SJSA1 (cell line): ENCODE results near the gene PCSK5. TPM values are rescaled to one million over a fixed set of nuclear protein-coding genes. Genes with fewer than 3 reads are reported as not detected.

Experiments
- DNase-seq, 2 experiments: peaks; one replicate each; pipeline ENCODE4 v3.0.0-alpha.2; 2015 to 2020; ENCODE audit warnings: low spot score in 2 of 2, low read depth in 1 of 2
- H3K27ac ChIP-seq: fragments of 250-450 bp; sonication (Bioruptor Pico); 2 replicates; pipeline ENCODE4 v1.5.1; 2020; ENCODE audit warnings: mild to moderate bottlenecking, moderate library complexity
- H3K27me3 ChIP-seq: fragments of 250-450 bp; sonication (Bioruptor Pico); replicated peaks from 2 replicates; pipeline ENCODE4 v1.5.1; 2020; ENCODE audit warnings: mild to moderate bottlenecking, moderate library complexity
- H3K36me3 ChIP-seq: fragments of 250-450 bp; sonication (Bioruptor Pico); 2 replicates; pipeline ENCODE4 v1.5.1; 2020; ENCODE audit warnings: mild to moderate bottlenecking
- H3K4me1 ChIP-seq: fragments of 250-450 bp; sonication (Bioruptor Pico); replicated peaks from 2 replicates; pipeline ENCODE4 v1.6.1; 2021; ENCODE audit warnings: mild to moderate bottlenecking
- H3K4me3 ChIP-seq: fragments of 250-450 bp; sonication (Bioruptor Pico); 2 replicates; pipeline ENCODE4 v1.5.1; 2020; ENCODE audit warnings: mild to moderate bottlenecking
- H3K9me3 ChIP-seq: fragments of 250-450 bp; sonication (Bioruptor Pico); replicated peaks from 2 replicates; pipeline ENCODE4 v1.5.1; 2020; ENCODE audit warnings: mild to moderate bottlenecking
- total RNA-seq: library from RNA; depleted of rRNA; stranded (reverse); fragments of >200 nt; shearing (Covaris generic); gene quantifications from 2 replicates; pipeline ENCODE4 v1.2.3, GENCODE V29; 2014

The PCSK5 gene
- total RNA-seq, 1 experiment from 2014 or later = 20.8 TPM

DNA sequence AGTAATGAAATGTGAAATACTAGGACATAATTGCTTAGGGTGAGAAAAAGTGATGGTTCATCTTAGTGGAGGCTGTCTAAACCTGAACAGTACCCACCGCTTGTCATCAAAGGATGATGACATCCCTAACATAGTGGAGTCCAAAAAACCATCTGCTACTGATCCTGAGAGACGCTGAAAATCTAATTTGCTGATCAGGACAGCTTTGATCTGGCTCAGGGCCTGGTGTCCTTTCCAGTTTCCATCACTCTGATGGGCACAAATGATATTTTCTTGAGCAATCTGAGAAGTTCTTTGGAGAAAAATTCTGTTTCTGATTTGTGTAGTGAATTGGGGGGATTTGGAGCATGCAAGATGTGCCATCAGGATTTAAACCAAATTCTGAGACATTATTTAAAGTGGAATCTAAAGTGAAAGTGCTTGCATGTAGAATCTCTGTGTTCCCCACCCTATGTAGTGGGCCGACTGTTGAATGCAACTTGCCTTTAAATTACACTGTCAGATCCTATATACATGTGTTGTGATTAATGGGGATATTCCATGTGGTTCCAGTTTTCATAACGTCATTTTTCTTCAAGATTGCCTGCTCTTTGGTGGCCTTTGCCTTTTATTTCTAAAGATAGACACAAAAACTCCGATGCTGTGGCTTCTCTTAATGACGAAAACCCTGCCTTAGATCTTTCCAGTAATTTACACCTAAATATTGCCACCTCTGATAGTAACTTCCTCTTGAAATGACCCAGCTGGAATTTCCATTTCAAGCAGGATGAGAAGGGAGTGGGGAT is 213.2 kb downstream of the PCSK5 start:
- no peak for DNase-seq
- Histone ChIP-seq H3K9me3 (no peaks in the 10 kb centered on the region), H3K27ac (no peak overlapping the region), H3K27me3 (no peaks in the 10 kb centered on the region), H3K4me1 (no peaks in the 10 kb centered on the region), H3K4me3 (no peak overlapping the region), H3K36me3 (peaks cover 4% of the 10 kb centered on the region; the same call in 1 of the 2 replicates)

DNA sequence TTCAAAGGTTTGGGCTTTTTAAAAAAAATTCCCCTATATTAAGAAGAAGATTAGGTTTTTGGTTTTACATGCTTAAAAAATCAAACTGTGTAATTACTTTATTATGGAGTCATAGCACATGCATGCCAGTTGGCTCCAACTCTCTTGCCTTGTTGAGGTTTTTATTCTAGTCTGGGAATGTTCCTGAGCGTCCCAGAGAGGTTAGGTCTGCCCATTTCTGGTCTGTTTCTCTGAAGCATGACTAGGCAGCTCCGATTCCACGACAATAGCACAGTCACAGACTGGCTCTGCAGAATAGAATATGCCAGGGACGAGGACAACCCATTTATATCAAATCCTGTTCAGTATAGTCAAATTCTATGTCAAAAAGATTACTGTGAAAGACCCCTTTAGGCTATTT is 217.0 kb downstream of the PCSK5 start:
- DNase-seq = no peak
- Histone ChIP-seq H3K4me1 (no peaks in the 10 kb centered on the region), H3K27me3 (no peaks in the 10 kb centered on the region), H3K27ac (no peak overlapping the region), H3K4me3 (no peak overlapping the region), H3K9me3 (no peaks in the 10 kb centered on the region), H3K36me3 (no peaks in the 10 kb centered on the region)

DNA sequence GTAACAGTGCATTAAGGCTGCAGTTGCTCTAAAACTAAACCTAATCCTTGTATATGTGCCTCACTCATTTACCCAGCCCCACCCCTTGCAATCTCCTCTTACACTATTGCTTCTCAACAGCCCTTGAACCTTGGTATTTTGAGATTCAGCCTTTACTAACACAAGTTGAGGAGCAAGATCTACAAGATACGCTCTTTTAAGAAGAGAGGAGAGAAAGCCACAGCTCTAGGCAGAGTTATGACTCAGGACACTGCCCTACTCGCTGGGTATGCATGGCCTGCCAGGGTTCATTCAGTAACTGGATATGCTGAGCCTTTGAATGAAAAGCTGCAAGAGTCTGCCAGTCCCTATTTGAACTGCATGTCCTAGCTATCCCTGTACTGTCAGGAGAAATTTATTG is 219.5 kb downstream of the PCSK5 start:
- Histone ChIP-seq H3K27ac (no peak overlapping the region), H3K4me3 (no peak overlapping the region), H3K27me3 (no peaks in the 10 kb centered on the region), H3K36me3 (no peaks in the 10 kb centered on the region), H3K4me1 (no peaks in the 10 kb centered on the region), H3K9me3 (no peaks in the 10 kb centered on the region)
- no peak for DNase-seq

DNA sequence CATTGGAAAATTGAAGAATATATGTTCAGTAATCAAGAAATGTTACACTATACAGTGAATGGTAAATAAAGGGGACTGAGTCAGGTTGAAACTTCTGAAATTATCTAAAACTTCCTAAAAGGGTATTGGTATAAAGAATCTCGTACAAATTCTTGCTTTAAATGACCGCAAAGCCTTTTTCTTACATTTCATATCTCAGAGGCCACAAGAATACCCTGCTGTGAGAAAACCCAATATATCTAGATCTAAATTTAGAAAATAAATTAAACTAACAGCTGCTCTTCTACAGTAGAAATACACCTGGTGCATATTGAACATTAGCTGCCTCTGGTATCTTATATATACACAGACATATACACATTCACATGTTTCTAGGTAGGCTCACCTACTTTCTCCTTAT is 221.7 kb downstream of the PCSK5 start:
- H3K4me1 ChIP-seq = no peaks in the 10 kb centered on the region
- no peaks in the 10 kb centered on the region for H3K9me3 ChIP-seq
- no peak overlapping the region for H3K27ac ChIP-seq
- no peak for DNase-seq
- H3K27me3 ChIP-seq = no peaks in the 10 kb centered on the region
- no peaks in the 10 kb centered on the region for H3K36me3 ChIP-seq
- H3K4me3 ChIP-seq = no peak overlapping the region

DNA sequence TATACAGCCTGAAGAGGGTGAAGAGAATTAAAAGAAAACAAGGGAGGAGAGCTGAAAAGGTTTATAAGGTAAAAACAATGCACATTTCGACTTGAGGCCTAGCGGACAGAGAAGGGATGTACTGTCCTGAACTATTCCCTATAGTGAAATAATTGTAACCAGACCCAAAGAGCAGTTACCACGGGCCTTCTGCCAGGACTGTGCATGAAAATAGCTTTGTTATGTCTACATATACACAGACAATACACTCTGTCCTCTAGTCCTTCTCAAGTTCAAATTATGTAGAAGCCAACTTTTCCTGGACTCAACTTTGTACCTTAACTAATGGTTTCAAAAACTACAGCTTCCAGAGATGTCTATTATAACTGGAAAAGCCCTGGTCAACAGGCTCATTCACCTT is 223.7 kb downstream of the PCSK5 start:
- no peak overlapping the region for H3K4me3 ChIP-seq
- no peaks in the 10 kb centered on the region for H3K4me1 ChIP-seq
- H3K36me3 ChIP-seq = no peaks in the 10 kb centered on the region
- no peaks in the 10 kb centered on the region for H3K9me3 ChIP-seq
- H3K27me3 ChIP-seq = no peaks in the 10 kb centered on the region
- DNase-seq = no peak
- no peak overlapping the region for H3K27ac ChIP-seq

DNA sequence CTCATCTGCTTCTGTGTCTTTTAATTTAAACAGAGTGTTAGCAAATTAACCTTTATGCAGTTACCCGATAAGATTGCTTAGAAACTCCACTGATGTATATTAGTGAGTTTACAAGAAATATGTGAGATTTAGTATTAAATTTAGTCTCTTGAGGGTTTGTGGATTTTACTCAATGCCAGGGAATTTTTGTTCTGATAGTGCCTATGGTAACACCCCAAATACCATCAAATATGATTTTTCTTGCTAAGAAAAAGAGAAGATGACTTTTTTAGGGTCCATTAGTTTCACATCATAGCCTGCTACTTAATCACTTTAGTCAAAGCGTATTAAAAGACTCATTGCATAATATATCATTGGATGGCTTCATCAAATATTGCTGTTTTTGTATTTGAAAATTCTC is 224.9 kb downstream of the PCSK5 start:
- no peaks in the 10 kb centered on the region for H3K36me3 ChIP-seq
- H3K27me3 ChIP-seq = no peaks in the 10 kb centered on the region
- DNase-seq = no peak
- H3K27ac ChIP-seq = no peak overlapping the region
- no peak overlapping the region for H3K4me3 ChIP-seq
- H3K9me3 ChIP-seq = no peaks in the 10 kb centered on the region
- H3K4me1 ChIP-seq = no peaks in the 10 kb centered on the region

DNA sequence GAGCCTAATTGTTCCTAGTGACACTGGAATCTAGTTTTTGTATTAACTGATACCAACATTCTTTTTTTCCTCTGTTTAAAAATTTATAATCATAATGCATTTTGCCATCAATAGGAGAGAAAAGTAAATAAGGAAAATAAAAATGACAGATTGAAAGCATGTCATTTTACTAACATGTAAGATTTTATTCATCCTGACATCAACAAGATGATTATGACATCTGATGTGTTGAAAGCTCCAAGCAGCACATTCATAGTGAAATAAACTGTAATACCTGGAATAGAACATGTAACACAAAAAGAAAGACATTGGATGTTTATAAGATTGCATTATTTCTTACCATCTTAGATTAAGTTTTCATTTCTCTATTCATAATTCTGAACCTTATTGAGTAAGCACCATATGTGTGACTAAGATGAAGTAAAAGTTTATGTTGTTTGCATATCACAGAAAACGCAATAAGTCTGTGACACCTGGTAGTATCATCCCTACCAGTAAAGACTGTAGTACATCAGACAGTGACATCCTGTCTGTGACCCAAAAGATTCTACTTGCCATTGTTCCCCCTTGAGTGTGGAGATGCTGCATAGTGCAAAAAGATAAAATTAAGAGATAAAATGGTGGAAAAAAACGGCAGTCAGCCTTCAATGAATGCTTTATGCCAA is 225.6 kb downstream of the PCSK5 start:
- H3K4me1 ChIP-seq = no peaks in the 10 kb centered on the region
- H3K4me3 ChIP-seq = no peak overlapping the region
- H3K36me3 ChIP-seq = no peaks in the 10 kb centered on the region
- no peaks in the 10 kb centered on the region for H3K27me3 ChIP-seq
- no peak overlapping the region for H3K27ac ChIP-seq
- H3K9me3 ChIP-seq = no peaks in the 10 kb centered on the region
- DNase-seq = no peak

DNA sequence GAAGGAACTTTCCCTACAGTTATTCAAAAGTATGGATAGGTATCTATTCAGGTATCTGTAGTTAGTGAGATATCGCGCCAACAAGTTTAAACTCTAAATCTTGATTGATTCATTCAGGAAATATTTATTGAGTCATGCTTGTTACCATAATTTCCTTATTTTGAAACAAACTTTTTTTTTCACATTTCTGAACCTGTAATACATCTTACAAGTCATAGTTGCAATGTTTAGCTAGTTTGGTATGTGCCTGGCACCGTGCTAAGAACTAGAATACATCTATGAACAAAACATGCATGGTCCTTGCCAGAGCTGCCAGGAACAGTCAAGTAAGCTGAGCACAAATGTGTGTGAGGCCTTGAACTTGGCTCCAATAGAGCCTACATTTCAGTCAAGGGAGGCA is 226.4 kb downstream of the PCSK5 start:
- no peaks in the 10 kb centered on the region for H3K9me3 ChIP-seq
- no peak for DNase-seq
- no peak overlapping the region for H3K27ac ChIP-seq

DNA sequence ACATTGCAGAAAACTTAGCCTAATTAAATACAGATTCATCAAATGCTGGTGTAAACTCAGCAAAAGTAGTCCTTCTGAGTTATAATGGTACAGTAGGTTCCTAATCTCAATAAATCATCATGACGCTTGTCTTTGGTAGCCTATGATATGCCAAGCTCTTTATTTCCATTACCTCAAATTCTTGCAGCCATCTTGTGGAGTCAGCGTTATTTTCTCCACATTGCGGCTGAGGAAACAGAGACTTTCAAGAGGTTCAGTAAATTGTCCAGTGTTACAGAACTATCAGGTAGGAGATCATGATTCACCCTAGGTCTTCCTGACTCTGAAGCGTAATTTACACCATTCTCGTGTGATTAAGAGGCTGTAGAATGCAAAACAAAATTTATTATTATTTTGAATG is 237.2 kb downstream of the PCSK5 start:
- H3K27me3 ChIP-seq = no peaks in the 10 kb centered on the region
- no peak overlapping the region for H3K4me3 ChIP-seq
- no peaks in the 10 kb centered on the region for H3K36me3 ChIP-seq
- H3K9me3 ChIP-seq = no peaks in the 10 kb centered on the region
- no peak for DNase-seq
- H3K4me1 ChIP-seq = no peaks in the 10 kb centered on the region
- H3K27ac ChIP-seq = no peak overlapping the region

More for the DNA sequence above, 226.4 kb downstream of the PCSK5 start:
- Histone ChIP-seq H3K36me3 (no peaks in the 10 kb centered on the region), H3K4me3 (no peak overlapping the region), H3K27me3 (no peaks in the 10 kb centered on the region), H3K4me1 (no peaks in the 10 kb centered on the region)

DNA sequence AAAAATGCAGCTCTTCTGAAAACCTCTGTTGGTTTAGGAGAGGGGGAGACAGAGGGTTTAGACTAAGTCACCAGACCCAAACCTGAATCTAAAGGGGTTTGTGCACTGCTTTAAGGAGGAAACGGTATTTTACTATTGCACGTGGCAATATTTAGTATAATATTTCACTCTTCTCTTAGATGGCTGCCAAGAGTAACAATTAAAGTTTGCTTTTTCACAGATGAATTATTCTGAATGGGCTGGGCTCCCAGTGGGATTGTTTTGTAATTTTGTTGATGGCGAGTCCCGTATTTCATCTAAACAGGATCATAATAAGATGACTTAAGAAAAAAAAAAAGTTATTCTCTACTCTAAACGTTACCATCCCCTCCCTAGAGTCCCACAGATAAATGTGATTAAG is 245.4 kb downstream of the PCSK5 start:
- Histone ChIP-seq H3K27me3 (no peaks in the 10 kb centered on the region), H3K36me3 (no peaks in the 10 kb centered on the region), H3K4me1 (peaks cover 24% of the 10 kb centered on the region), H3K4me3 (no peak overlapping the region), H3K9me3 (no peaks in the 10 kb centered on the region), H3K27ac (no peak overlapping the region)
- no peak for DNase-seq

DNA sequence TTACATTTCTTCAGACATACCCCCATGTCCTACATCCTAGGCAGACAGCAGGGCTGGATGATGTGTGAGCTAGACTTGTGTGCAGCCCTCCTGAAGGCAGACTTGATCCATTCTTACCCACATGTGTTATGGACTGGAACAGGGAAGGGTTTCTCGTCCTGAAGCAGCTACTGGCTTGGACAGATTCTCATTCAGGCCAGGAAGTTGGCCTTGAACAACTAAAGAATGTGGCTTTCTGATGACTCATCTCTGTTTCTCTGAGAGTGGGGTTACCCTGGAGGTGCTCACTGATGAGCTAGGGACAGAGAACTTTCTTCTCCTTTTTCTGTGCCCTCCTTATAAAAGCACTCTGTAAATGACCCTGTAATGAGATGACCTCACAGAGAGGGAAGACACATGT is 246.5 kb downstream of the PCSK5 start:
- Histone ChIP-seq H3K27ac (peak overlapping the region; percentile 20; the same call in 1 of the 2 replicates), H3K27me3 (no peaks in the 10 kb centered on the region), H3K9me3 (no peaks in the 10 kb centered on the region), H3K4me3 (no peak overlapping the region), H3K4me1 (peaks cover 24% of the 10 kb centered on the region), H3K36me3 (no peaks in the 10 kb centered on the region)
- peak; percentile 47 to 54 for DNase-seq

DNA sequence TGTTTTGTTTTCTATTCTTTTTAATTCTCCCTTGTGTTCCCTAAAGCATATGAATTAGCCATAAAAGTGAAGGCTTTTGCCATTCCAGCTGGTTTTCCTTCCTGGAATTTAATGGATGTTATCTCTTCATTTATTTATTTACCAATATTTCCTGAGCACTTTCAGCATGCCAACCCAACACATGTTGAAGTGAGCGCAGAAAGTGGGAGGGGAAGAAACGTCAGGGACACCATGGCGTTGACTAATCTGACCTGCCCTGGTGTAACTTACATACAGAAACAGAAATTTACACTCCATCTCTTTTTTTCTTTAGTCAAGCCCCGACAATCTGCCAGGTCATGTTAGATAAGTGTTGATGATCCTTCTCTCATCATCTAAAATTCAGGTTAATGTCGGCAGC is 247.5 kb downstream of the PCSK5 start:
- no peaks in the 10 kb centered on the region for H3K36me3 ChIP-seq
- H3K27me3 ChIP-seq = no peaks in the 10 kb centered on the region
- H3K9me3 ChIP-seq = no peaks in the 10 kb centered on the region
- no peak for DNase-seq
- H3K4me1 ChIP-seq = peaks cover 24% of the 10 kb centered on the region
- no peak overlapping the region for H3K27ac ChIP-seq
- H3K4me3 ChIP-seq = no peak overlapping the region

DNA sequence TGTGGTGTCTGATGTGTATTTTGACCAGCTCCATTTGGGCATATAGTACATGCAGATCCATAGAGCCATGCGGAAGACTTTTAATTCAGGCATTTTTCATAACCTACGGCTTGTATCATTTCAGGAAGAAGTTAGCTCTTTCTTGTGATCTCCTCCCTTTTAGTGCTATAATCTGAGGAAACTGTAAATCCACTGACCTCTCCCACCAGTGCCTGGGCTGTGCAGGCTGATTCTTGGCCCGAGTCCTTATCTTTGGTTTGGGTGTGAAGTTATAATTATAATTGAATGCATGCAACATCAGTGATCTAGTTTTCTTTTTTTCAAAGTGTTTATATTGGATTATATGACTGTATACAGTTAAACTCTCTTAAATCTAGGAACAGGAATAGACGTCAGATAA is 247.9 kb downstream of the PCSK5 start:
- peaks cover 24% of the 10 kb centered on the region for H3K4me1 ChIP-seq
- H3K4me3 ChIP-seq = no peak overlapping the region
- H3K36me3 ChIP-seq = no peaks in the 10 kb centered on the region
- H3K9me3 ChIP-seq = no peaks in the 10 kb centered on the region
- no peak for DNase-seq
- H3K27ac ChIP-seq = no peak overlapping the region
- no peaks in the 10 kb centered on the region for H3K27me3 ChIP-seq

DNA sequence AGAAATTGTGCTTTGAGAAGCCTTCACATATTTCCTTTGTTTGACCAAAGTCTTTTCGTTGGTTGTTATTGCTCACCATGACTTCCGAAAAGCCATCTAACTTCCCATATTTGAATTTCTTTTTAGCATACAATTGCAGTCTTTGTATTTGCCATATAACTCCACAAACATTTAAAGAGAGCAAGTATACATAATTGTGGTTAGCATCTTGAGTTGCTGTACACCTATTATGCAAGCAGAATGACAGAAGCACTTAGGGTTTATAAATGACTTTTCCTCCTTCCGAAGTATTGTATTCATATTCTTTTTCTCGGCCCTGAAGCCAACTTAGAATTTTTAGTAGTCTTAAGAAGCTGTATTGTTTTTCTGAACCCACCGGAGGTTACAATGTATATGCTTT is 253.4 kb downstream of the PCSK5 start:
- Histone ChIP-seq H3K27me3 (no peaks in the 10 kb centered on the region), H3K36me3 (no peaks in the 10 kb centered on the region), H3K4me3 (no peak overlapping the region), H3K4me1 (peaks cover 5% of the 10 kb centered on the region; the same call in 1 of the 2 replicates), H3K27ac (no peak overlapping the region), H3K9me3 (no peaks in the 10 kb centered on the region)
- DNase-seq = no peak
